OCI-LY1 (cell line): ENCODE data around the gene COA3.

ENCODE experiments used
- H2AFZ ChIP-seq: fragments of 200-600 bp; sonication (generic), shearing (Covaris generic); 2 replicates; pipeline ENCODE4 v1.6.0; 2014; ENCODE audit warnings: antibody characterized with exemption, mild to moderate bottlenecking, low read length
- H3F3A ChIP-seq: fragments of 200-600 bp; sonication (generic), shearing (Covaris generic); 2 replicates; pipeline ENCODE4 v1.6.0; 2014; ENCODE audit warnings: mild to moderate bottlenecking, antibody characterized with exemption, low read length, moderate library complexity; ENCODE audit not compliant: insufficient read depth
- H3K27ac ChIP-seq: fragments of 200-600 bp; sonication (generic); 2 replicates; pipeline ENCODE4 v1.5.1; 2014; ENCODE audit warnings: low read length, mixed run types, mild to moderate bottlenecking, low read depth; ENCODE audit not compliant: poor library complexity, severe bottlenecking
- H3K27me3 ChIP-seq: fragments of 200-600 bp; sonication (generic); 2 replicates; pipeline ENCODE4 v1.6.0; 2014; ENCODE audit warnings: antibody characterized with exemption, mild to moderate bottlenecking, low read length, moderate library complexity; ENCODE audit not compliant: insufficient read depth
- H3K36me3 ChIP-seq: fragments of 200-600 bp; sonication (generic); 2 replicates; pipeline ENCODE4 v1.6.1; 2014; ENCODE audit warnings: mild to moderate bottlenecking, antibody characterized with exemption, low read length, moderate library complexity, mixed read lengths; ENCODE audit not compliant: insufficient read depth
- H3K4me1 ChIP-seq: fragments of 200-600 bp; sonication (generic); 2 replicates; pipeline ENCODE4 v1.5.1; 2014; ENCODE audit warnings: mild to moderate bottlenecking, low read length, moderate library complexity; ENCODE audit not compliant: insufficient read depth, severe bottlenecking
- H3K4me2 ChIP-seq: fragments of 200-600 bp; sonication (generic), shearing (Covaris generic); 2 replicates; pipeline ENCODE4 v1.6.1; 2014; ENCODE audit warnings: low read length
- H3K4me3 ChIP-seq: fragments of 200-600 bp; sonication (generic); 2 replicates; pipeline ENCODE4 v1.5.1; 2014; ENCODE audit warnings: low read length, low read depth, mild to moderate bottlenecking, mixed read lengths; ENCODE audit not compliant: poor library complexity, severe bottlenecking
- H3K79me2 ChIP-seq: fragments of 200-600 bp; shearing (Covaris generic); 2 replicates; pipeline ENCODE4 v1.6.1; 2016; ENCODE audit warnings: mixed run types, low read length, mixed read lengths; ENCODE audit not compliant: insufficient read depth
- H3K9ac ChIP-seq: fragments of 200-600 bp; sonication (generic), shearing (Covaris generic); 2 replicates; pipeline ENCODE4 v1.6.1; 2014; ENCODE audit warnings: mild to moderate bottlenecking, low read length, mixed read lengths
- H3K9me2 ChIP-seq: fragments of 200-600 bp; sonication (generic), shearing (Covaris generic); 2 replicates; pipeline ENCODE4 v1.6.1; 2014; ENCODE audit warnings: low read depth, mild to moderate bottlenecking, low read length, mixed read lengths
- H3K9me3 ChIP-seq: fragments of 200-600 bp; shearing (Covaris generic); 2 replicates; pipeline ENCODE4 v1.6.1; 2014; ENCODE audit warnings: low read length, mixed read lengths
- H4K20me1 ChIP-seq: fragments of 200-600 bp; sonication (generic), shearing (Covaris generic); 2 replicates; pipeline ENCODE4 v1.6.0; 2016; ENCODE audit warnings: mild to moderate bottlenecking, low read length; ENCODE audit not compliant: insufficient read depth
- CTCF ChIP-seq: fragments of 200-600 bp; sonication (generic), shearing (Covaris generic); IDR thresholded peaks from 2 replicates; pipeline ENCODE4 v1.5.1; 2017; ENCODE audit warnings: mild to moderate bottlenecking, antibody characterized with exemption, low read length, moderate library complexity, mixed read lengths
- EZH2 ChIP-seq: fragments of 200-600 bp; sonication (generic), shearing (Covaris generic); IDR thresholded peaks from 2 replicates; pipeline ENCODE4 v1.8.0; 2017; ENCODE audit warnings: borderline replicate concordance, mixed run types, mild to moderate bottlenecking, antibody characterized with exemption, low read length, moderate library complexity, mixed read lengths

COA3 gene

GRCh38 chr17:42751628-42752027, 46.9 kb downstream of the COA3 start:
- H4K20me1 ChIP-seq: no peaks in the 10 kb centered on the region
- no peak overlapping the region for H3K4me3 ChIP-seq
- H3K36me3 ChIP-seq: no peaks in the 10 kb centered on the region
- TF ChIP-seq EZH2 (no peak), CTCF (no peak)
- no peak overlapping the region for H2AFZ ChIP-seq
- no peak overlapping the region for H3K4me2 ChIP-seq
- no peaks in the 10 kb centered on the region for H3K9me2 ChIP-seq
- no peaks in the 10 kb centered on the region for H3K9me3 ChIP-seq
- no peaks in the 10 kb centered on the region for H3K4me1 ChIP-seq
- no peak overlapping the region for H3K9ac ChIP-seq
- H3F3A ChIP-seq: no peaks in the 10 kb centered on the region
- no peaks in the 10 kb centered on the region for H3K79me2 ChIP-seq
- H3K27me3 ChIP-seq: no peaks in the 10 kb centered on the region
- no peak overlapping the region for H3K27ac ChIP-seq

GRCh38 chr17:42750739-42751344, 47.7 kb downstream of the COA3 start:
- no peak overlapping the region for H3K4me2 ChIP-seq
- no peak overlapping the region for H2AFZ ChIP-seq
- H4K20me1 ChIP-seq: no peaks in the 10 kb centered on the region
- H3K27ac ChIP-seq: no peak overlapping the region
- H3K9me3 ChIP-seq: no peaks in the 10 kb centered on the region
- TF ChIP-seq CTCF: no peak
- no peak for TF ChIP-seq EZH2
- no peaks in the 10 kb centered on the region for H3F3A ChIP-seq
- H3K79me2 ChIP-seq: no peaks in the 10 kb centered on the region
- no peaks in the 10 kb centered on the region for H3K9me2 ChIP-seq
- no peaks in the 10 kb centered on the region for H3K27me3 ChIP-seq
- no peaks in the 10 kb centered on the region for H3K36me3 ChIP-seq
- H3K4me1 ChIP-seq: no peaks in the 10 kb centered on the region
- no peak overlapping the region for H3K9ac ChIP-seq
- no peak overlapping the region for H3K4me3 ChIP-seq

DNA sequence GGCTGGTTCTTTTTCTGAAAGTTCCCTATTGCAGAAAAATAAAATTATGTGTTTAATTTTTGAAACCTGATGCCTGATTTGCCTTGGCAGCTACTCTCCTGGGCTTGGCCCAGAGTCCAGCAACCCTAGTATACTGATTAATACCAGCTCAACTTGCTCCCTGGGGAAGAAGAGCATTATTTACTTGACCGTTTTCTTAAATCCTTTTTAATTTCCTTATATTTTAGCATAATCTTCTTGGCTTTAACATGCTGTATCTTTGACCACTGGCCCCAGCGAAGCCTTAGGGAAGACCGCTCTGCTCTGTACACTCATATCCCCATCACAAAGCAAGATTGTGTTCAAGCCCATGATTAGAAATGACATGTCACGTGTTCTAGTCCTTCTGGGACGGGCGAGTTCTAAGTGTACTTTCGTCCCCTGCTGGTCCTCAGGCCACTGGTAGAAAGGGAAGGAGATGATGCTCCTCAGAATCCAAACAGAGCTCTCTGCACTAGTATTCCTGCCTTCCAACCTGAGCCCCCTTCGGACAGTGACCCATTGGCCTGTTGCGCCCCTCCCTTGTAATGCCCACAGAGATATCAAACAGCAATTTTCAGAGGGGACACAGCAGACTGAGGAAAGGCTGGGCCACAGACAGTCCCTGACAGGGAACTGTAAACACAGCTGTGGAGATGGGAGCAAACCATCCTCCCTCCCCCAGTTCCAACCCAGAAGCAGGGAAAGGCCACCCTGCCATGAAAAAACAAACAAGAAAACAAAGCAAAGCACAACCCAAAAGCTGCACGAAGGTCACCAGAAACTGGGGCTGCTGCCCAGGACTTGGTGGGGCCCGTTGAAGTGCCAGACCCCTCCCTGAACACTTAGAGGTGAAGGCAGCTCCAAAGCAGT, 49.4 kb downstream of the COA3 start:
- H3K79me2 ChIP-seq: peaks cover under 1% of the 10 kb centered on the region; the same call in 1 of the 2 replicates
- no peaks in the 10 kb centered on the region for H3K36me3 ChIP-seq
- H3K4me3 ChIP-seq: no peak overlapping the region
- no peak overlapping the region for H3K4me2 ChIP-seq
- no peak overlapping the region for H3K27ac ChIP-seq
- H3K9me2 ChIP-seq: no peaks in the 10 kb centered on the region
- no peaks in the 10 kb centered on the region for H3K9me3 ChIP-seq
- peaks cover 5% of the 10 kb centered on the region for H3K4me1 ChIP-seq
- no peak overlapping the region for H3K9ac ChIP-seq
- no peaks in the 10 kb centered on the region for H4K20me1 ChIP-seq
- no peaks in the 10 kb centered on the region for H3F3A ChIP-seq
- H2AFZ ChIP-seq: no peak overlapping the region
- TF ChIP-seq EZH2 (no peak), CTCF (no peak)
- H3K27me3 ChIP-seq: no peaks in the 10 kb centered on the region
